ENCODE measurements around the gene WFS1. TPM values are rescaled to one million over a fixed set of nuclear protein-coding genes. Genes with fewer than 3 reads are reported as not detected.

Gene WFS1
- total and polyA plus RNA-seq, 9 of the 15 experiments (the other 6 are each of a cell fraction or from before 2014, with no cell fraction given) = 0.01 to 0.29 (median 0.03) TPM; not detected in 5

DNA sequence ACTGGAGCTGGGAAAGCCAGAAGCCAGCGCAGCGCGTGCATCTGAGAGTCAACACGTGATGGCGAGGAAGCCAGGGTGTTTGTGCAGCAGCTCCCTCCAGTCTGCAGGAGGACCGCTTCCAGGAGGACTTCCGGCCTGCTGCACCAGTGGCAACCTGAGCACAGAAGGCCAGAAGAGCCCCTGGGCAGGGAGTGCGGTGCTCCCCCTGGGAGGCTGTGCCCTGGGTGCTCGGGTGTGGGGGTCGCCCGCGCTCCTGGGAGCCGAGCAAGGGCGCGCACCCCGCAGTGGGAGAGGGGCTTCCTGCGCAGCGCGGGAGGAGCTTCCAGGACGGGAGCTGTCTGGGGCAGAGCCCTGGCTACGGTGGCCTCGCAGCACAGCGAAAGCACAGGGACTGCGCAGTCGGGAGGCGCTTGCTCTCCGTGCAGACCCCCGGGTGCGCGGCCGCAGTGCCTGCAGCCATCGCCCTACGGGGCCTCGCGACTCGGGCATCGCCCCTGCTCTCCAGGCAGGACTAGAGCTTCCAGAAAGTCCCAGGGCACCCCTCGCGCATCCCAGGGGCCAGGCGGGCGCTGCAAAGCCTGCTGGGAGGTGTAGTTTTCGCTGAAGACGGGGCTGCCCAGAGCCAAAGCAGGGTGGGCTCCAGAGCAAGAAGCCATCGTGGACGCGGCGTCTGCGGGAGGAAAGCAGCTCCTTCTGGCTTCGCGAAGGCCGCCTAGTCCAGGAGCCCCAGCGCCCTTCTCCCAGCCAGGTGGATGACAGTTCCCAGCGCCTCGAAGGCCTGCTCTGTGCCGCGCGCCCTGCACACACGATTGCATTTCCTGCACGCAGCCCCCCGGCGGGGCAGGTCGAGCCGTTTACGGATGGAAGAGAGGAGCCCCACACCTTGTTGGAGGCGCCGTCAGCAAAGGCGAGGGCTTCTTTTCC is 24.1 kb upstream of the WFS1 start:
- no peaks in the 10 kb centered on the region for H3K9me3 ChIP-seq (replicated peaks; ENCODE audit: control insufficient read depth, insufficient read depth, low read depth, low read length)
- no peak overlapping the region for H2AFZ ChIP-seq (ENCODE audit: low read depth, low read length)
- no peak overlapping the region for H3K4me3 ChIP-seq
- H3K9ac ChIP-seq (ENCODE audit: insufficient read depth in 1 of 2, low read depth in 2 of 2, low read length in 2 of 2) = no peak overlapping the region
- no TSS peak for BruUV-seq (replicated peaks)
- ChIA-PET POLR2A (no interaction called here), CTCF (ENCODE audit: low intra/inter-chr PET ratio) (no interaction called here)
- H3K27ac ChIP-seq (ENCODE audit: extremely low read depth, low read depth, low read length) = no peak overlapping the region
- DNase-seq (ENCODE audit: extremely low read depth in 1 of 4, low spot score in 3 of 4) = no peak
- H3K9me1 ChIP-seq (ENCODE audit: control insufficient read depth, insufficient read depth, low read length) = no peaks in the 10 kb centered on the region
- no peaks in the 10 kb centered on the region; the same call in 1 of the 2 replicates for H4K20me1 ChIP-seq (replicated peaks; ENCODE audit: control insufficient read depth, insufficient read depth, low read length)
- peaks cover 0 to 4% of the 10 kb centered on the region in 2 experiments; a peak in 1 of 5 replicates for H3K27me3 ChIP-seq (ENCODE audit: control insufficient read depth in 2 of 2, insufficient read depth in 2 of 2, low read length in 2 of 2)
- H3K4me2 ChIP-seq (ENCODE audit: insufficient read depth, low read length) = no peak overlapping the region
- 4% methylated on average over 31 of the region's 67 CpGs for WGBS (ENCODE audit: insufficient coverage, low coverage, missing lambda C conversion rate)
- ATAC-seq = no peak
- intact Hi-C loops (cut with micrococcal nuclease) = no loop called here
- H3K36me3 ChIP-seq (ENCODE audit: control insufficient read depth, insufficient read depth, low read length) = no peaks in the 10 kb centered on the region
- H3K4me1 ChIP-seq (replicated peaks in 1 of 2; ENCODE audit: control insufficient read depth in 2 of 2, insufficient read depth in 2 of 2, low read length in 2 of 2) = peaks cover 0 to 9% of the 10 kb centered on the region in 2 experiments; a peak in 1 of 5 replicates
- in situ Hi-C loops (cut with MboI) = no loop called here
- TF ChIP-seq BDP1 (IDR thresholded peaks at IDR 0.05; ENCODE audit: insufficient read depth, insufficient read length) = no peak
- no peak for TF ChIP-seq TEAD1 (CRISPR knock-in tag; IDR thresholded peaks at IDR 0.05)
- TF ChIP-seq, protein P1, sequence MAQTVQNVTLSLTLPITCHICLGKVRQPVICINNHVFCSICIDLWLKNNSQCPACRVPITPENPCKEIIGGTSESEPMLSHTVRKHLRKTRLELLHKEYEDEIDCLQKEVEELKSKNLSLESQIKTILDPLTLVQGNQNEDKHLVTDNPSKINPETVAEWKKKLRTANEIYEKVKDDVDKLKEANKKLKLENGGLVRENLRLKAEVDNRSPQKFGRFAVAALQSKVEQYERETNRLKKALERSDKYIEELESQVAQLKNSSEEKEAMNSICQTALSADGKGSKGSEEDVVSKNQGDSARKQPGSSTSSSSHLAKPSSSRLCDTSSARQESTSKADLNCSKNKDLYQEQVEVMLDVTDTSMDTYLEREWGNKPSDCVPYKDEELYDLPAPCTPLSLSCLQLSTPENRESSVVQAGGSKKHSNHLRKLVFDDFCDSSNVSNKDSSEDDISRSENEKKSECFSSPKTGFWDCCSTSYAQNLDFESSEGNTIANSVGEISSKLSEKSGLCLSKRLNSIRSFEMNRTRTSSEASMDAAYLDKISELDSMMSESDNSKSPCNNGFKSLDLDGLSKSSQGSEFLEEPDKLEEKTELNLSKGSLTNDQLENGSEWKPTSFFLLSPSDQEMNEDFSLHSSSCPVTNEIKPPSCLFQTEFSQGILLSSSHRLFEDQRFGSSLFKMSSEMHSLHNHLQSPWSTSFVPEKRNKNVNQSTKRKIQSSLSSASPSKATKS (CRISPR knock-in tag; IDR thresholded peaks at IDR 0.05) = no peak
- peak; percentile 76; the same call in 1 of the 2 replicates for TF ChIP-seq ZNF263 (CRISPR knock-in tag; IDR thresholded peaks at IDR 0.05; ENCODE audit: borderline replicate concordance)
- TF ChIP-seq ETV1 (tag; conservative IDR thresholded peaks at IDR 0.05; ENCODE audit: low read depth) = no peak
- peak; percentile 19 to 29; a peak in 1 of 4 replicates for TF ChIP-seq NRF1 (conservative IDR thresholded peaks at IDR 0.05 in 1 of 2, IDR thresholded peaks at IDR 0.05 in 1 of 2)
- TF ChIP-seq AFF1 (IDR thresholded peaks at IDR 0.05; ENCODE audit: low read depth in 1 of 2, partially characterized antibody in 2 of 2) = peak in 1 of 2 experiments; percentile 62
- TF ChIP-seq ZNF217 (CRISPR knock-in tag; IDR thresholded peaks at IDR 0.05) = no peak
- no peak for TF ChIP-seq BMI1 (IDR thresholded peaks at IDR 0.05; ENCODE audit: low read length)
- TF ChIP-seq SIN3B (IDR thresholded peaks at IDR 0.05; ENCODE audit: low read depth) = no peak
- TF ChIP-seq ZNF445 (CRISPR knock-in tag; IDR thresholded peaks at IDR 0.05; ENCODE audit: low read depth) = no peak
- no peak for TF ChIP-seq SIN3A (IDR thresholded peaks at IDR 0.05; ENCODE audit: borderline replicate concordance in 2 of 2, control insufficient read depth in 1 of 2, low read depth in 2 of 2, low read length in 2 of 2)
- no peak for TF ChIP-seq ZEB2 (IDR thresholded peaks at IDR 0.05)
- no peaks in the 10 kb centered on the region for H3K79me2 ChIP-seq (ENCODE audit: control insufficient read depth, insufficient read depth, low read length)
- no peak for FAIRE-seq

All from K562 (cell line).